HG02763 (cell line): ENCODE data around the gene CMC1.

ENCODE experiments used
- ATAC-seq: cut with Tn5 transposase; IDR thresholded peaks from one replicate; pipeline ENCODE4 v1.9.1; 2021; ENCODE audit warnings: mild to moderate bottlenecking, moderate library complexity; ENCODE audit not compliant: unreplicated experiment

CMC1 gene

GRCh38 chr3:28348629-28349468 lies 107.4 kb downstream of the CMC1 start, which contains the start of the genes AZI2 and ZCWPW2:
Gene AZI2, minus strand, starts transcription at chr3:28348824. Its CDS starts 8,207 bp downstream, at chr3:28340617.
Gene ZCWPW2, plus strand, starts transcription at chr3:28348721. Its CDS starts 64,348 bp downstream, at chr3:28413069.
- peak; percentile 91 for ATAC-seq

GRCh38 chr3:28349469-28350000 lies 108.1 kb downstream of the CMC1 start:
- no peak for ATAC-seq
